HG03432 (cell line): ENCODE data around the gene TRIO.

Source experiments
- ATAC-seq: cut with Tn5 transposase; IDR thresholded peaks from one replicate; pipeline ENCODE4 v1.9.1; 2021; ENCODE audit warnings: mild to moderate bottlenecking, moderate library complexity; ENCODE audit not compliant: unreplicated experiment

Gene TRIO

GRCh38 chr5:14219800-14220512 lies 76.8 kb downstream of the TRIO start:
- no peak for ATAC-seq

DNA sequence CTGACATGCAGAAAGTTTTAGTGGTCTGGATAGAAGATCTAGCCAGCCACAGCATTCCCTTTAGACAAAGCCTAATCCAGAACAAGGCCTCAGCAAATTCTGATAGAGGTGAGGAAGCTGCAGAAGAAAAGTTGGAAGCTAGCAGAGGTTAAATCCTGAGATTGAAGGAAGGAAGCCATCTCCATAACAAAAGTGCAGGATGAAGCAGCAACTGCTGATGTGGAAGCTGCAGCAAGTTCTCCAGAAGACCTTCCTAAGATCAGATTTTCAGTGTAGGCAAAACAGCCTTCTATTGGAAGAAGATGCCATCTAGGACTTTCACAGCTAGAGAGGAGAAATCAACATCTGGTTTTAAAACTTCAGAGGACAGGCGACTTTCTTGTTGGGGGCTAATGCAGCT lies 77.5 kb downstream of the TRIO start:
- ATAC-seq = no peak

- no peak for ATAC-seq
These were observed 78.6 kb downstream of the TRIO start for GRCh38 chr5:14221732-14222131.

DNA sequence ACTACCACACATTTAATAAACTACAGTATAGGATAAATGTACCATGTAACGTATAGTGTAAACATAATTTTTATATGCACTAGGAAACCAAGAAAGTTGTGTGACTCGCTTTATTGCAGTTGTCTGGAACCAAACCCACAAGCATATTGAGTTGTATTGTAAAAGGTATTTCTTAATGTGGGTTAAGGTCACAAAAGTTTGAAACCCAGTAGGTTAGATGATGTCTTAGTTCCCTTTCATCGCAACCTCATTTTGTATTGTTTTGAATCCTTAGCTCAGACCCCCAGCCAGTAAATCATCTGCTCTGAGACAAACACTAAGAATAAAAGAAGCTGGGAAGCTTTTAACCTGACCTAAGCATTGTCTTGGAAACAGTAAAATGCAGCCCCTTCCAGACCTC lies 79.1 kb downstream of the TRIO start:
- no peak for ATAC-seq

GRCh38 chr5:14223372-14223771 lies 80.2 kb downstream of the TRIO start:
- ATAC-seq = no peak

DNA sequence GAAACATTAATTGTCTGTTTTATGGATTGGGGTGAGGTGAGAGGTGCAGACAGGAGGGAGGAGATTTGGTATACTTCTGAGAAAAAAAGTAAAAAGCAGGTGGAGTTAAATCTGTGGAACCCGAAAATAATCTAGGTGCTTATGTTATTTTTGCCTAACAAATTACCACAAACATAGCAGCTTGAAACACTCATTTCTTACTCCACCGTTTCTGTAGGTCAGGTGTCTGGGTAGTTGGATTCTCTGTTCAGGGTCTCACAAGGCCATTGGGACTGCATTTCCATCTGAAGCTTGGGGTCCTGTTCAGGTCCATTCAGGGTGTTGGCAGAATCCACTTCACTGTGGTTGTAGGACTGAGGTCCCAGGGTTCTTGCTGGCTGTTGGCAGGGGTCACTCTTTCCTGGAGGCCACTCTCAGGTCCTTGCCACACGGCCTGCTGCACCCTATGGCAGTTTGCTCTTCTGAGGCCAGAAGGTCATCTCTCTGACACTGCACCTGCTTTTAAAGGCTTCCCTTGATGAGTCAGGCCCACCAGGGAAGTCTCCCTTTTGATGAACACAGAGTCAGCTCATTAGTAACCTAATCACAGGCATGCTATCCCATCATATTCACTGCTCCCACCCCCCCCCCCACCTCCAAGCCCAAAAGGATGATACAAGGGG lies 82.2 kb downstream of the TRIO start:
- ATAC-seq = no peak

GRCh38 chr5:14226149-14226548 lies 83.0 kb downstream of the TRIO start:
- no peak for ATAC-seq

GRCh38 chr5:14226554-14226953 lies 83.4 kb downstream of the TRIO start:
- ATAC-seq = no peak

- ATAC-seq = no peak
These were observed 83.8 kb downstream of the TRIO start for GRCh38 chr5:14226992-14227391.

GRCh38 chr5:14227513-14227912 lies 84.4 kb downstream of the TRIO start:
- ATAC-seq = no peak

GRCh38 chr5:14228219-14228618 lies 85.1 kb downstream of the TRIO start:
- ATAC-seq = no peak

- ATAC-seq = no peak
These were observed 86.0 kb downstream of the TRIO start for GRCh38 chr5:14229181-14229580.

- ATAC-seq = no peak
These were observed 86.6 kb downstream of the TRIO start for GRCh38 chr5:14229734-14230133.

GRCh38 chr5:14231156-14231555 lies 88.0 kb downstream of the TRIO start:
- ATAC-seq = no peak

DNA sequence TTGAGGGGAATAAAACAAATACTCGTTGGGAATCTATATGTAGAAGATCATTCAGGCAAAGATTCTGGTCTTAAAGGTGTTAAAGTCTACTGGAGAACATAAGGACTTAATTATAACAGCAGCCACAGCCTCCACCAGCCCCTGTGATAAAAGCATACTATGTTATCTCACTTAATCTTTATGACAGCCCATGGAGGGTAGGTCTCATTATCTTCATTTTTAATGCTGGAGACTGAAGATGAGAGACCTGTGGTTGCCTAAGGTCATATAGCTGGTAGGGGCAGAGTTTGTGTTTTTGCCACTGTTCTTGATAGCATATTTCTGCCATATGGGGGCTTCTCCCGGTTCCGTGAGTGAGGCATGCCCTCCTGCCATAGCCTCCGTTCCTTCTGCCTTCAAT lies 88.7 kb downstream of the TRIO start:
- ATAC-seq = no peak

DNA sequence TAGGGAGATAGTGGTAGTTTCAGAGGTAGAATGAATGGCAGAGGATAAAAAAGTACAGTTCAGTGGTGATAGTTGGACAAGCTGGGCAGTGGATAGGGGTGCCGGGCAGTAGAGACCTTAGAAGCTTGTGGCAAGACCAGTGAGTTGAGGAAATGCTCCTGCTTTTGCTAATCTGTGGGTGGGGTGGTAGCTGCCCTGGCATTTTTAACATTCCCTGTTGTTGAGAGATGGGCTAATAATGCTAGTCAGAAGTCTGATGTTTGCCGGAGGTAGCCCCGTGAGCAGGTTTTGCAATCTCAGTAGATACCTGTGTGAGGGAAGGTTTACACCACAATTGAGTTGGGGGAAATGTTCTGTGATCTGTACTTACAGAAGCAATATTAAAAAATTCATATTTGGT lies 91.1 kb downstream of the TRIO start:
- no peak for ATAC-seq

- no peak for ATAC-seq
These were observed 92.7 kb downstream of the TRIO start for GRCh38 chr5:14235872-14236271.

- ATAC-seq = no peak
These were observed 93.6 kb downstream of the TRIO start for GRCh38 chr5:14236757-14237156.

DNA sequence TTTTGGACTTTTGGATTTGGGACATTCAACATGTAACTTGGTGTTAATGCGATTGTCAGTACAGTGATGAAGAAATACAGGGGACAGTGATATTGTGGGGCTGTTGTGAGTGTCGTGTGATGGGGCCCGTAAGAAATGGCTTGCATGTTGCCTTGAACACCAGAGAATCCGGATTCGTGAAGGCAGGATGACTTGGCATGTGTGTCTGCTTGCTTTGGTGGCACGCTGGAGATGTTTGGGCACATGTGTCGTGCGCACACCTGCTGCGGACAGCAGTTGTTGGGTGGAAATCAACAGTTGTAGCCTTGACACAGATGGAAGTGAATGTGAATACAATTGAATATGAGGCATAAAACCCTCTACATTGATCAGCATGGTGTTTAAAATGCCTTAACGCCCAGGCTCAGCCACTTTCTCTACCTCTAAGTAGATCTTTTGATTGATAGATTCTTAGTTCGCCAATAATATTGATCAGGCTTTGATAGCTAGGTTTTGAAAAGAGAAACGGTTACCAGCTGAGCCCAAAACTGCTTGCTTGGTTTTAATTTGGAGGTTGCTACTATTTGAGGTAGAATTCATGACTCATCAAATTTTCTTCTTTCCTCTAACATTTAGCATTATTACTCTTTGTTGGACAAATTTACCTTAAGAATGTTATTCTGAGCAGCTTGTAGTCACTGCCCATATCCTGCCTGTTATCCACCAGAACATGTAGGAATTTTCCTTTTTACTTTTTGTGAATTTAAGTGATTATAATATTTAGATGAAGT lies 94.4 kb downstream of the TRIO start:
- no peak for ATAC-seq

- no peak for ATAC-seq
These were observed 95.1 kb downstream of the TRIO start for GRCh38 chr5:14238272-14238671.

DNA sequence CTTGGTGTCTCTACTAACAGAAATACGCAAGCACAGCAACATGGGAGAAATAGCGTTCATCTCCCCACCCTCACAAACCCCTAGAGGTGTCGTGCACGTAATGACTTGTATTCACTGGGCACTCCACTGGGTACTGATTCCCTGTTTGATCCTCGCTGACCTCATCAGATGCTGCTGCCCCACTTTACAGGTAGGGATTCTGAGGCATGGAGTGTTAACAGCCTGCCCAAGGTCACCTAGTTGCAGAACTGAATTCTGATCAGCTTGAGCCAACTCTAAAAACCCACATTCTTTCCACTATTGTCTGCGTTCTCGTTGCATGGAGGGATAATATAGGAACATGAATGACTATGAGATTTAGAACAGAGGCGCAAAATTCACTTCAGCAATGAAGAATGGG lies 96.3 kb downstream of the TRIO start:
- no peak for ATAC-seq

DNA sequence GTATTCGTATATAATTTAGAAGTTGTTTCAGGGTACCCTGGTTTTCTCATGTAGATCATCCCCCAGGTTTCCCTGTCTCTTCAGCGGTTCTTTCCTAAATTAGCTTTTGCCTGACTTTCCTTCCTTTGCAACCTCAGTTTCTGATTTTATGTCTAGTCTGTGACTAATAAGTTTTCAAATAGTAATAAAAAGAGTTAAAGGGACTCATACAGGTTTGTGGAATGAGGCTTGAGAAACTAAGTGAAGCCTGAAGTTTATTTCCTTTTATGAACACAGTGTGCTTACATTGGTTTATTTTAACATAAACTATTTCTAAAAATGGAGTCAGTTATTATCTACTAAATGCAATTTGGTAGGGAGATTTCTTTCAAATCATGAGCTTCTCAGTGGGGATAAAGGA lies 96.8 kb downstream of the TRIO start:
- ATAC-seq = no peak
